Stimulated activated naive CD8-positive, alpha-beta T cell treated with anti-CD3 and anti-CD28 coated beads, Interleukin-15, Interleukin-2, amounts not matched to agents 100 ng/mL and 50 ng/mL, for 24 hours (primary cell): Measurements from ENCODE around the gene CAMTA1.

ENCODE experiments used
- H3K27ac Mint-ChIP-seq: one replicate; pipeline ENCODE4 v1.8.0; 2021; ENCODE audit warnings: mild to moderate bottlenecking, mixed read lengths
- H3K27me3 Mint-ChIP-seq: one replicate; pipeline ENCODE4 v1.8.0; 2021; ENCODE audit warnings: mixed read lengths
- H3K36me3 Mint-ChIP-seq: one replicate; pipeline ENCODE4 v1.8.0; 2021; ENCODE audit warnings: low read depth, mixed read lengths
- H3K4me1 Mint-ChIP-seq: one replicate; pipeline ENCODE4 v1.8.0; 2021; ENCODE audit warnings: low read depth, mixed read lengths
- H3K4me3 Mint-ChIP-seq: one replicate; pipeline ENCODE4 v1.8.0; 2021; ENCODE audit warnings: mild to moderate bottlenecking, mixed read lengths
- H3K9me3 Mint-ChIP-seq: one replicate; pipeline ENCODE4 v1.8.0; 2021; ENCODE audit warnings: mixed read lengths

CAMTA1 gene

DNA sequence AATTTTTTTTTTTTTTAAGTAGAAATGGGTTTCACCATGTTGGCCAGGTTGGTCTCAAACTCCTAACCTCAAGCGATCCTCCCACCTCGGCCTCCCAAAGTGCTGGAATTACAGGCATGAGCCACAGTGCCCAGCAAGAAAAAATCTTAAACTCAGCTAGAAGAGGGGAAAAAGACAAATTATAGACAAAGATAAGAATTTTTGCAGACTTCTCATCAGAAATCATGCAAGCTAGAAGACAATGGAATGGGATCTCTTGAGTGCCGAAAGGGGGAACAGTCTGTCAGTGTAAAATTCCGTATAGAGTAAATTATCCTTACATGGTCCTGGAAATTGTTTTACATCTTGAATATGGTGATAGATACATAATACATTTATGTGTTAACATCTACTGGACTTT lies 294.4 kb downstream of the CAMTA1 start:
- no peaks in the 10 kb centered on the region for H3K36me3 Mint-ChIP-seq
- H3K9me3 Mint-ChIP-seq = peaks cover 6% of the 10 kb centered on the region
- no peak overlapping the region for H3K4me3 Mint-ChIP-seq
- peaks cover 10% of the 10 kb centered on the region for H3K27me3 Mint-ChIP-seq
- no peak overlapping the region for H3K27ac Mint-ChIP-seq
- H3K4me1 Mint-ChIP-seq = no peaks in the 10 kb centered on the region

DNA sequence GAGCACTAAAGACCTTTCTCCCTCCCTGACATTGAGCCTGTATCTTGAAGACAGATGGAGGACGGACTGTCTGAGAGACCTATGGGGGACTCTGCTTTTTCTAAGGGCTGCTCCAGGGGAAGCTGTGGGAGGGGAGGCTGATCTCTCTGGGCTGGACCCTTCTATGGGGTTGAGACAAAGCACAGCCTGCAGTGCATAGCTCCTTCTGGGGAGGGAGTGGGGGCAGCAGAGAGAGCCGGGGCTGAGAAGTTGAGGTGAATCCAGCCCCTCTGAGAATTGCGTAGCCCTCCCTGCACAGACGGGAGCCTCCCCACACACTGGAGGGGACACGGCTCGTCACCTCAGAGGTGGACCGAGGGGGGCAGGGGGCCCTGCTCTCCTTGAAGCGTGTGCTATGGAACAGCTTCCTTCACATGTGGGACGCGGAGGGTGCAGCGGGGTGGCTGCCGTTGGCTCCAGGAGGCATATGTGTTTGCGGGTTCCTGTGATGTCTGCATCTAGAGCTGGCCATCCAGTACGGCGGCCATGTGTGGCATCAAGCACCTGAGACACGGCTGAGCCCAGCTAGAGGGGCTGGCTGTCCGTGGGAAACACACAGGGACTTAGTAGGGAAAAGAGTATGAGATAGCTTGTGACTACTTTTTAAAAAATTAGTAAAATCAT lies 299.1 kb downstream of the CAMTA1 start:
- H3K27ac Mint-ChIP-seq = no peak overlapping the region
- no peak overlapping the region for H3K4me3 Mint-ChIP-seq
- H3K27me3 Mint-ChIP-seq = peaks cover 5% of the 10 kb centered on the region
- no peaks in the 10 kb centered on the region for H3K36me3 Mint-ChIP-seq
- H3K4me1 Mint-ChIP-seq = no peaks in the 10 kb centered on the region
- H3K9me3 Mint-ChIP-seq = peaks cover 6% of the 10 kb centered on the region

DNA sequence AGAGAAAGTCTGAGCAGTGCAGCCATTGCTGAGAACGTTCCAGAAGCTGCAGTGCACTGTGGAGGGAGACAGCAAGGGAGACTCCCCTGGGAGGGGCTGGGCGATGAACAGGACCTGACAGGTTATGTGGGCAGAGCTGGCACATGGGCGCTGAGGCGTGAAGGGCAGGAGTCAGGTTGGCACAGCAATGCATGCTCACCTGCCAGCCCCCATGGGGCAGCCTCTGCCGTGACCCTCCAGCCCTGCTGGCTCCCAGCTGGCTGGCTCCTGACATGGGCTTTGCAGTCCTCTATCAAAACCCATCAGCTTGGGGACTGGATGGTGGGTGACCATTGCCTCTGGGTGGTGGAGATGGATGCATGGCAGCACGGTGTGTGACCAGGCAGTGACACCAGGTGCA lies 300.3 kb downstream of the CAMTA1 start:
- H3K4me1 Mint-ChIP-seq = no peaks in the 10 kb centered on the region
- H3K27ac Mint-ChIP-seq = no peak overlapping the region
- no peaks in the 10 kb centered on the region for H3K9me3 Mint-ChIP-seq
- peaks cover 5% of the 10 kb centered on the region for H3K27me3 Mint-ChIP-seq
- H3K36me3 Mint-ChIP-seq = no peaks in the 10 kb centered on the region
- H3K4me3 Mint-ChIP-seq = no peak overlapping the region

DNA sequence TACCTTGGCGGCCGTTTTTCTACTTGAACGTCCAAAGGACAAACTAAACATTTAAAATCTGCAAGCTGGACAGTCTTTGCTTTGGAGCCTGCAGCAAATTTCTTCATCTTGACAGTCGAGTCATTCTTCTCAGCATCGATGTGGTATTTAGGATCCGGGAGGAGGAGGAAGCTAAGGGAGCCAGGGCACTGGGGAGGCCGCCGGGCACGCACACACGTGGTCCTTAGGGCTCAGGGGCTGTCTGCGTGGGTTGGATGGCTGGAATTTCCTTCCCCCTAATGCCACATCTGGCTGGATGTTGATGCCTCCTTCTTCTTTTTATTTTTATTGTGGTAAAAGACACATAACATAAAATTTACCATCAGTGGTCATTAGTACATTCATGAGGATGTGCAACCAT lies 300.9 kb downstream of the CAMTA1 start:
- Mint-ChIP-seq H3K4me1 (no peaks in the 10 kb centered on the region), H3K27ac (no peak overlapping the region), H3K36me3 (no peaks in the 10 kb centered on the region), H3K9me3 (no peaks in the 10 kb centered on the region), H3K27me3 (peaks cover 5% of the 10 kb centered on the region), H3K4me3 (no peak overlapping the region)

DNA sequence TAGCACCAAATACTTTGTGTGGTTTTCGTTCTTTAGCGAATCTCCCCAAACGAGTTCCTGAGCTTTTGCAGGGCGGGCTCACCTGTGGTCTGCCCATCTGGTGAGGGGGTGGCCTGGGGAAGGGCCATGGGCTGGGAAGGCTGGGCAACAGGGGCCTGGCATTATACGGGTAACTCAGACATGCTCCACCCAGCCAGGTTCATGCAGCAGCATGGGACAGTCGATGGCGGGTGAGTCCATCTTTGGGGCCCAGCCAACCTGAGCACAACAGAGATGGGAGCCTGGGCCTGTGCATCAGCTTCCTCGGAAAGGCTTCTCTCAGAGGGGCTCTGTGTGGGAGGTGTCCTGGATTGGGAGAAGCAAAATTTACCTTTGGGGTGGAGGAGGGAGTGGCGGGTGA lies 302.6 kb downstream of the CAMTA1 start:
- no peaks in the 10 kb centered on the region for H3K36me3 Mint-ChIP-seq
- H3K27me3 Mint-ChIP-seq = peaks cover 5% of the 10 kb centered on the region
- no peak overlapping the region for H3K4me3 Mint-ChIP-seq
- H3K27ac Mint-ChIP-seq = no peak overlapping the region
- no peaks in the 10 kb centered on the region for H3K9me3 Mint-ChIP-seq
- no peaks in the 10 kb centered on the region for H3K4me1 Mint-ChIP-seq

DNA sequence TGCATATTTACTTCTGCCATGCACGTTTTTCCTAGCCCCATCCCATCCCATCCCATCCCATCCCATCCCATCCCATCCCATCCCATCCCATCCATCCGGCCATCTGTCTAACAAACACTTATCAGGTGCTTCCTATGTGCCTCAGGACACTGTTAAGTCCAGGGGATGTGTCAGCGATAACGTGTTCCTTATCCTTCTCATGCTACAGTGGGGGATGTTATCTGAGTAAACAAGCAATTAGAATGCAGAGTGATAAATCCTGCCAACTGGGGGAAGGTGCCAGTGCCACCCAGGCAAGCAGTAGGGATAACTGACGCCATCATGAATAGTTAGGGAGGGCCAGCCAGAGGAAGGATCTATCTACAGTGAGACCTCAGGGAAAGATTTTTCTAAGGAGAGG lies 304.2 kb downstream of the CAMTA1 start:
- H3K27me3 Mint-ChIP-seq = peaks cover 5% of the 10 kb centered on the region
- H3K4me3 Mint-ChIP-seq = no peak overlapping the region
- no peaks in the 10 kb centered on the region for H3K9me3 Mint-ChIP-seq
- H3K4me1 Mint-ChIP-seq = no peaks in the 10 kb centered on the region
- H3K27ac Mint-ChIP-seq = no peak overlapping the region
- H3K36me3 Mint-ChIP-seq = no peaks in the 10 kb centered on the region

DNA sequence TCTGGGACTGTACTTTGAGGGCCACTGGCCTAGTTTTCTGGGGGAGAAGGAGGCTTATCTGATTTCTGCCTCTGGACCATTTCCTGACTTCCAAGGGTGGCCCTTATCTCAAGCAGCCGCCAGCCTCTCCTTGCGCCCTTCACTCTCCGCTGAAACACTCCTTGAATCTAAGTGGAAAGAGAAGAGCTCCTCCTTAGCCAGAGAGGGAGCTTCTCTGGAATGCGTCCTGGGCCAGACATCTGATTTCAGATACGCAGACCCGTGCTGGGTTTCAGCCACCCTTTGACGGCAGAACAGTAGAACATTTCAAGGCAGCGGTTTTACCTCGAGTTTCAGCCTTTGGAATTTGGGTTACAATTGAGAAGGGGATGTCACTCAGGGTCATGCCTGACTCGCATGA lies 308.0 kb downstream of the CAMTA1 start:
- no peaks in the 10 kb centered on the region for H3K9me3 Mint-ChIP-seq
- H3K4me1 Mint-ChIP-seq = no peaks in the 10 kb centered on the region
- no peak overlapping the region for H3K27ac Mint-ChIP-seq
- H3K27me3 Mint-ChIP-seq = peaks cover 3% of the 10 kb centered on the region
- no peaks in the 10 kb centered on the region for H3K36me3 Mint-ChIP-seq
- no peak overlapping the region for H3K4me3 Mint-ChIP-seq

DNA sequence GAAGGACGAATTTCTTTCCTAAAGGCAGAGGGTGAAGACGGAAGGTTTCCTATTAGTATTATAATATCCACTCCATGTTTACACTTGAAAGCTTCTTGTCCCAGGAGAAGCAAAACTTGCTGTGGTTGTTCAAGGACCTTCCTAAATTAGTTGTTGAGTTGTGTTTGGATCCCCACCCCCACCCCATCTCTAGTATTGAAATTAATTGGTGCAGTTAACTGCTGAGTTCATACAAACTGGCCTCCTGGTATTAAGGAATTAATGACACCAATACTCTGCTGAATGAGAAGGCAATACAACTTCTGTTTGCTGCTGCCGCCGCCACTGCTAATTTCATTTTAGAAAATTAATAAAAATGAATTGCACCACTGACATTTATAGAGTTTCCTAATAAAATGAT lies 308.8 kb downstream of the CAMTA1 start:
- H3K4me1 Mint-ChIP-seq = no peaks in the 10 kb centered on the region
- H3K9me3 Mint-ChIP-seq = no peaks in the 10 kb centered on the region
- no peaks in the 10 kb centered on the region for H3K36me3 Mint-ChIP-seq
- H3K4me3 Mint-ChIP-seq = no peak overlapping the region
- no peak overlapping the region for H3K27ac Mint-ChIP-seq
- peaks cover 3% of the 10 kb centered on the region for H3K27me3 Mint-ChIP-seq

DNA sequence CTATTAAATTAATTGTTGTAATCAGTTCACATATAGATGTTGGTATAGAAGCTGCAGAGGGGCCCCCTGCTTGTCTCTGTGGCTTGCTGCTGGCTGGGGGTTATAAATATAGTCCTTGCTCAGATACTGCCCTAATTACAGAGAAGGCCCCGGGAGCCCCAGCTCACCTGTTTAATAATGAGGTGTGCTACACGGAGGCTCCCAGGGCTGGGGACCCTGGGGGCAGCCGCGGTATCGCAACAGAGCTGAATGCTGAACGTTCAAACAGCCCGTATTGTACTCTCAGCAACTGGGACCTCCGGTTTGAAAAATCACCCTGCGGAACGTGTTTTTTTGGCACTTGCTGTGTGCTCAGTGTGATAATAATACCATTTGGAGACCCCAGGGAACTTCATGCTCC lies 309.3 kb downstream of the CAMTA1 start:
- Mint-ChIP-seq H3K36me3 (no peaks in the 10 kb centered on the region), H3K4me3 (no peak overlapping the region), H3K4me1 (no peaks in the 10 kb centered on the region), H3K27ac (no peak overlapping the region), H3K27me3 (peaks cover 3% of the 10 kb centered on the region), H3K9me3 (no peaks in the 10 kb centered on the region)

DNA sequence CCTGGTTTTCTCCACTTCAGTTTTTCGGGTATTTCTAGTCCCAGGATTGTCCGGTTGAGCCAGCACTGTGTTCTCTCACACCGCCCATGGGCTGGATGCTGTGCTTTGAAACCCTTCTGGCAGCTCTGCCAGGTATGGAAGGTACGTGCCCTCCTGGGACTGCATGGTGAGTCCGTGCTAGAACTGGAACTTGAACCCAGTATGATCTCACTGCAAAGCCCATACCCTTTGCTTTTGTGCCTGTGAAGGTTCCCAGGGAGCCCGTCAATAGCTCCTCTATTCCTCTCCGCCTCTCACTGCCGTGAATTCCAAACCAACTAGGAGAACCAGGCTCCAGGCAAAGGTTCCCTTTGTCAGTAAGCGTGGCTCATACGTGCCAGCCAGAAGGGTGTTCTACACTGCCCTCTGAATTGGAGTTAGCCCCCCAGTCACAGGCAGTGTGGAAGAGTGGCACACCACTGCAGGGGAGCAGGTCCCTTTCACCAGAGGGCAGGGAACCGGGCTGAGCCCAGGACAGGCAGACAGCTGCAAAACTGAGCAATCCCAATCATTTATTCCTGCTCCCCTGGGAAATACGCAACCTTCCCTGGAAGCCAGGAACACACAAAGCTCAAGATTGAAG lies 310.2 kb downstream of the CAMTA1 start:
- Mint-ChIP-seq H3K27ac (no peak overlapping the region), H3K9me3 (no peaks in the 10 kb centered on the region), H3K4me1 (no peaks in the 10 kb centered on the region), H3K27me3 (peaks cover 6% of the 10 kb centered on the region), H3K36me3 (no peaks in the 10 kb centered on the region), H3K4me3 (no peak overlapping the region)

DNA sequence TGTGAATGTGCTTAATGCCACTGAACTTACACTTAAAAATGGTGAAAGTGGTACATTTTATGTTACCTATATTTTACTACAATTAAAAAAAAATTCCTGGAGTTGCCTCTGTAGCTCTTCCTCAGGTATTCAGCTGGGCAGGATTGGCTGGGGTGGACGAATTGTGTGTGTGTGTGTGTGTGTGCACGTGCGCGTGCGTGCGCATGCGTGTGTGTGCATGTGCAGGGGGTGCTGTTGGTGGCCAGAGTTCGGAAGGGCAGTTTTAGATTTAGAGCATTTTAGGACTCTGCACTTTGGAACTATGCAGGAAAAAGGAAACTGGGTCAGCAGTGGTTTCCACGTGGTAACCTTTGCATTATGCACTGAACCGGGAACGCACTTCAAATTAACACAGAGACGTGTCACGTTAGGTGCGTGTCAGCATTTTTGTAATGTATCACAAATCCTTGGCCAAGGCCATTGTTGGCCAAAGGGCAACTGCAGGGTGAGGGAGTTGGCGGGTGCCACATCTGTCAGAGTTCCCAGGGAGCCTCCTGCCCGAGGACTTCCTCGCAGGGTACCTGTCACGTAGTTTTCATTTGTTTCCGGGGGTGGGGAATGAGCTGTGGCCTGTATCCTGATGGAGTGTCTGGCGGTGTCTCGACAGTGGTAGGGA lies 312.8 kb downstream of the CAMTA1 start:
- Mint-ChIP-seq H3K4me1 (no peaks in the 10 kb centered on the region), H3K4me3 (no peak overlapping the region), H3K36me3 (no peaks in the 10 kb centered on the region)

DNA sequence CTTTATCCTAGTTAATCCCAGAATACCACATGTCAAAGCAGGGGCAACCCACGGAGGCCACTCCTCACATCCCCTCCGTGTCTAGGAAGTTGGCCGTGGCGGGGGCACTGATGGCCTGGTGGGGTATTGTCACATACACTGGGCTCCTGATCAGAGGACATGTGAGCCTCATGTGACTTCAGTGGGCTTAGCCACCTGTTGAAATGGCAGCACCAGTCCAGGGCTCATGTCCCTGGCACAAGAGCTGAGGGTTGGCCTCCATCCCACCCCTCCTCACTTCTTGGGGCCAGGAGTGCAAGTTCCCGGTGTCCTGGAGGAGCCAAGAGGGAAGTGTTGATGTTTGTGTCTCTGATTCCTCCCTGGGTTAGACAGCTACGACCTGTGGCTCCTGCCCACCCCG lies 313.4 kb downstream of the CAMTA1 start:
- Mint-ChIP-seq H3K27me3 (peaks cover 6% of the 10 kb centered on the region), H3K4me3 (no peak overlapping the region), H3K9me3 (no peaks in the 10 kb centered on the region), H3K4me1 (no peaks in the 10 kb centered on the region), H3K36me3 (no peaks in the 10 kb centered on the region), H3K27ac (no peak overlapping the region)

More for the DNA sequence above, 312.8 kb downstream of the CAMTA1 start:
- Mint-ChIP-seq H3K27ac (no peak overlapping the region), H3K27me3 (peaks cover 6% of the 10 kb centered on the region), H3K9me3 (no peaks in the 10 kb centered on the region)

DNA sequence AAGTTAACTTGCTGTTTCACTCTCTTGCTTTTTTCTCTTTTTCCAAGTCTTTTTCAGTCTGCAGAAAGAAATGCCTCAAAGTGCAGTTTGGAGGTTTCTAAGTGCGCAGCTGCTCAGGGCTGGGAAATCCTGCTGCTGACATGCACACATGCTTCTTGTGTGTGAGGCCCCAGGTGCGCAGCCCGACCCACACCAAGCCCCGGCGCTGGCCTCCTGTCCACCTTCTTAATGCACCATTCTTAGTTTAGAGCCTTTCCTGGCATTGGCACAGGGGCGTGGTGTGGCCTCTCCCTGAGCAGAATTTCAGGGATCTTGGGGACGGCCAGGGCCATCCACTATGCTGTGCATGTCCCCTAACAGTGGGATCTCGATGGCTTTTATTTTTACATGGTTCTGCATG lies 315.2 kb downstream of the CAMTA1 start:
- H3K36me3 Mint-ChIP-seq = no peaks in the 10 kb centered on the region
- no peaks in the 10 kb centered on the region for H3K4me1 Mint-ChIP-seq
- no peak overlapping the region for H3K27ac Mint-ChIP-seq
- peaks cover 6% of the 10 kb centered on the region for H3K27me3 Mint-ChIP-seq
- no peak overlapping the region for H3K4me3 Mint-ChIP-seq
- no peaks in the 10 kb centered on the region for H3K9me3 Mint-ChIP-seq

DNA sequence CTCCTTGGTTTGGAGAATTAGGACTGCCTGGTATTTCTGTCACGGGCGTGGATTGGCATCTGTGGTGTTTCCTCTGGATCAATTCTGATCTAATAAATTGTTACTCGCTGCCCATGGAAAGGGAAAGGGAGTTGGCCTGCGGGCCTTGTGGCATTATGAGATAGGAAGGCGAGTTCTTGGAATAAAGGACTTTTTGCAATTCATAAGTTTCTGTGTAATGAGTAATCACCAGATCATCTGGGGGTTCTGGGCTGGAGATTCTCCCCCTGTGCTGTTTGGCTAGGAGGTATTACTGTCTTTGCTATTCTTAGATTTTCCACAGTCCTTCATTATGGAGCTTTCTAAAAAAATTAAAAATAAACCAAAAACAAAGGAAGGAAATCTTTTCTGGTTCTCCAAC lies 315.9 kb downstream of the CAMTA1 start:
- no peak overlapping the region for H3K27ac Mint-ChIP-seq
- H3K9me3 Mint-ChIP-seq = no peaks in the 10 kb centered on the region
- no peaks in the 10 kb centered on the region for H3K36me3 Mint-ChIP-seq
- no peaks in the 10 kb centered on the region for H3K4me1 Mint-ChIP-seq
- no peak overlapping the region for H3K4me3 Mint-ChIP-seq
- peaks cover 7% of the 10 kb centered on the region for H3K27me3 Mint-ChIP-seq

DNA sequence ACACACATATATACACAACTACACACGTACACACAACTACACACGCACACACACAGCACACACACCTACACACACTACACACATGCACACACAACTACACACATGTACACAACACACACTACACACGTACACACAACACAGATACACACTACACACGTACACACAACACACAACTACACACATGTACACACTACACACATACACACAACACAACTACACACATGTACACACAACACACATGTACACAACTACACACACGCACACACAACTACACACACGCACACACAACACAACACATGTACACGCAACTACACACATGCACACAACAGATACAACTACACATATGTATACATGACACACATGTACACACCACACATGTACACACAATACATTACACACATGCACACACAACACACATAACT lies 318.1 kb downstream of the CAMTA1 start:
- Mint-ChIP-seq H3K27me3 (peaks cover 6% of the 10 kb centered on the region), H3K4me3 (no peak overlapping the region), H3K27ac (no peak overlapping the region), H3K9me3 (no peaks in the 10 kb centered on the region), H3K4me1 (no peaks in the 10 kb centered on the region), H3K36me3 (no peaks in the 10 kb centered on the region)

DNA sequence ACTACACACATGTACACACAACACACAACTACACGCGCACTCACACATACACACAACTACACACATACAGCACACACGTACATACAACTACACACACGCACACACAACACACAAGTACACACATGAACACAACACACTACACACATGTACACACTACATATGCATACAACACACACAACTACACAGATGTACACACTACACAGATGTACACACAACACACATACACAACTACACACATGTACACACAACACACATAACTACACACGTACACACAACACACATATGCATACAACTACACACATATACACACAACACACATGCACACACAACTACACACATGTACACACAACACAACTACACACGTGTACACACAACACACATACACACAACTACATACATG lies 318.6 kb downstream of the CAMTA1 start:
- Mint-ChIP-seq H3K36me3 (no peaks in the 10 kb centered on the region), H3K27ac (no peak overlapping the region), H3K4me1 (no peaks in the 10 kb centered on the region), H3K9me3 (no peaks in the 10 kb centered on the region), H3K27me3 (peaks cover 6% of the 10 kb centered on the region), H3K4me3 (no peak overlapping the region)
